Endothelial cell of umbilical vein (primary cell): ENCODE data around the gene ZMIZ2. TPM values are rescaled to one million over a fixed set of nuclear protein-coding genes. Genes with fewer than 3 reads are reported as not detected.

Experiments
- BruUV-seq: library from RNA; stranded (reverse); fragments of 400-500 nt; replicated peaks from 2 replicates; lab custom pipeline; 2021; lab: Mats Ljungman, UMichigan
- CTCF ChIA-PET: fragments of 300-600, 350-600 bp; sonication (Branson Sonifier 250); formaldehyde crosslinking; loops from one replicate; lab custom pipeline; 2021; ENCODE audit warnings: antibody characterized with exemption, inconsistent platforms; lab: Charles Lee
- POLR2A ChIA-PET: fragments of 300-600, 350-600 bp; sonication (Branson Sonifier 250); formaldehyde crosslinking; loops from one replicate; lab custom pipeline; 2021; ENCODE audit warnings: antibody characterized with exemption, inconsistent platforms; lab: Charles Lee
- DNase-seq: peaks from one replicate; pipeline ENCODE4 v3.0.0-alpha.2; 2011; ENCODE audit warnings: low read depth, low spot score
- FAIRE-seq: peaks from 2 replicates; lab custom pipeline; 2011; peaks lifted over from hg19 to GRCh38; lab: Jason Lieb, UNC
- H2AFZ ChIP-seq: 2 replicates; pipeline ENCODE4 v1.6.0; 2012; ENCODE audit warnings: low read depth, low read length, control low read depth, inconsistent platforms
- H3K27ac ChIP-seq: 2 replicates; pipeline ENCODE4 v1.5.1; 2011; ENCODE audit warnings: low read depth, mild to moderate bottlenecking, control low read depth, low read length, moderate library complexity; ENCODE audit not compliant: insufficient read depth
- H3K27me3 ChIP-seq, 2 experiments: 2 replicates each; pipeline versions ENCODE4 v1.6.0 to v1.6.1; 2011; ENCODE audit warnings: low read length in 2 of 2, mixed read lengths in 1 of 2; ENCODE audit not compliant: control insufficient read depth in 2 of 2, insufficient read depth in 2 of 2
- H3K36me3 ChIP-seq, 2 experiments: 2 replicates in 1 of 2; 3 replicates in 1 of 2; pipeline ENCODE4 v1.5.1; 2011; ENCODE audit warnings: low read length in 2 of 2, mild to moderate bottlenecking in 1 of 2, moderate library complexity in 1 of 2; ENCODE audit not compliant: control insufficient read depth in 2 of 2, insufficient read depth in 2 of 2; ENCODE audit errors: extremely low read depth in 1 of 2
- H3K4me1 ChIP-seq: 3 replicates; pipeline ENCODE4 v1.5.1; 2011; ENCODE audit warnings: mild to moderate bottlenecking, low read length; ENCODE audit not compliant: control insufficient read depth, insufficient read depth; ENCODE audit errors: extremely low read depth
- H3K4me2 ChIP-seq: 2 replicates; pipeline ENCODE4 v1.6.1; 2011; ENCODE audit warnings: low read length, control low read depth, mixed read lengths; ENCODE audit not compliant: insufficient read depth
- H3K4me3 ChIP-seq, 3 experiments: fragments of 200-600 bp in 1 of 3; sonication (generic), shearing (Covaris generic) in 1 of 3; replicated peaks in 1 of 3; 2 replicates each; pipeline ENCODE4 v1.5.1; 2011 to 2016; ENCODE audit warnings: control low read depth in 3 of 3, low read length in 3 of 3, mild to moderate bottlenecking in 2 of 3, inconsistent platforms in 1 of 3, low read depth in 1 of 3, moderate library complexity in 1 of 3; ENCODE audit not compliant: insufficient read depth in 1 of 3
- H3K79me2 ChIP-seq: 2 replicates; pipeline ENCODE4 v1.6.0; 2012; ENCODE audit warnings: low read length, inconsistent platforms; ENCODE audit not compliant: control insufficient read depth, insufficient read depth
- H3K9ac ChIP-seq: replicated peaks from 2 replicates; pipeline ENCODE3; 2011; ENCODE audit warnings: low read length, control low read depth; ENCODE audit not compliant: insufficient read depth; ENCODE audit errors: extremely low read depth
- H3K9me1 ChIP-seq: replicated peaks from 3 replicates; pipeline ENCODE4 v1.6.0; 2011; ENCODE audit warnings: mild to moderate bottlenecking, low read length; ENCODE audit not compliant: control insufficient read depth, insufficient read depth; ENCODE audit errors: extremely low read depth
- H3K9me3 ChIP-seq: replicated peaks from 2 replicates; pipeline ENCODE4 v1.5.1; 2012; ENCODE audit warnings: low read length, inconsistent platforms; ENCODE audit not compliant: control insufficient read depth, insufficient read depth
- H4K20me1 ChIP-seq: replicated peaks from 2 replicates; pipeline ENCODE3; 2011; ENCODE audit warnings: mild to moderate bottlenecking, low read length; ENCODE audit not compliant: control insufficient read depth, insufficient read depth; ENCODE audit errors: extremely low read depth
- CTCF ChIP-seq, 2 donors: IDR thresholded peaks; 1 replicate in 1 of 2; 2 replicates in 1 of 2; pipeline ENCODE4 v1.5.1; 2011; ENCODE audit warnings: low read length in 2 of 2, mild to moderate bottlenecking in 2 of 2, moderate library complexity in 2 of 2, control low read depth in 1 of 2, inconsistent platforms in 1 of 2, low read depth in 1 of 2; ENCODE audit not compliant: insufficient read depth in 1 of 2; ENCODE audit errors: extremely low read depth in 1 of 2
- EZH2 ChIP-seq: IDR thresholded peaks from 2 replicates; pipeline ENCODE4 v1.6.1; 2012; ENCODE audit warnings: borderline replicate concordance, low read depth, mild to moderate bottlenecking, moderate library complexity, low read length, inconsistent platforms; ENCODE audit not compliant: severe bottlenecking
- FOS ChIP-seq: IDR thresholded peaks from 2 replicates; pipeline ENCODE4 v1.6.1; 2011; ENCODE audit warnings: mild to moderate bottlenecking, low read length, moderate library complexity, borderline replicate concordance; ENCODE audit not compliant: insufficient read depth
- GATA2 ChIP-seq: IDR thresholded peaks from 2 replicates; pipeline ENCODE4 v1.7.0; 2011; ENCODE audit warnings: low read depth, mild to moderate bottlenecking, moderate library complexity, mixed read lengths, low read length; ENCODE audit not compliant: insufficient read length, insufficient read depth
- JUN ChIP-seq: IDR thresholded peaks from 2 replicates; pipeline ENCODE4 v1.6.1; 2011; ENCODE audit warnings: borderline replicate concordance, low read depth; ENCODE audit not compliant: insufficient read length, insufficient read depth
- MAX ChIP-seq: IDR thresholded peaks from 2 replicates; pipeline ENCODE4 v1.6.1; 2011; ENCODE audit not compliant: insufficient read depth, insufficient read length
- MYC ChIP-seq: IDR thresholded peaks from one replicate; pipeline ENCODE4 v1.6.1; 2011; ENCODE audit warnings: mild to moderate bottlenecking, low read depth, low read length
- POLR2A ChIP-seq: IDR thresholded peaks from 2 replicates; pipeline ENCODE4 v1.6.1; 2012; ENCODE audit warnings: low read depth, mild to moderate bottlenecking, control low read depth, low read length
- POLR2AphosphoS5 ChIP-seq: IDR thresholded peaks from 2 replicates; pipeline ENCODE4 v1.6.1; 2012; ENCODE audit warnings: low read depth, mild to moderate bottlenecking, control low read depth, low read length, moderate library complexity; ENCODE audit not compliant: insufficient read depth
- dilution Hi-C: fragments of 300-500 bp; cut with MboI; formaldehyde crosslinking; loops from one replicate; pipeline ENCODE4 v1.15.0; 2019; ENCODE audit warnings: low sequenced_read_pairs; ENCODE audit not compliant: extremely low pct_ligation_motif_present
- intact Hi-C: fragments of 100-400 bp; cut with micrococcal nuclease; formaldehyde crosslinking; loops from one replicate; pipeline ENCODE4 v1.10.0; 2022
- polyA plus RNA-seq, 4 experiments: library from polyadenylated mRNA; depleted of rRNA in 3 of 4; stranded (reverse) in 3 of 4; unstranded in 1 of 4; fragments of >200 nt; gene quantifications; 2 replicates each; pipeline versions ENCODE4 v1.2.1 to v1.2.3, GENCODE V29; 2011 to 2012; ENCODE audit warnings: missing spikeins in 1 of 4
- total RNA-seq: library from RNA; stranded (reverse); gene quantifications from 2 replicates; pipeline ENCODE4 v1.2.3, GENCODE V29; 2021

Gene ZMIZ2
- total and polyA plus RNA-seq, 2 donors (not counting 3 experiments of a cell fraction or from before 2014, with no cell fraction given) = 30.6 to 87.5 TPM

- no peaks in the 10 kb centered on the region for H3K9me1 ChIP-seq
- BruUV-seq = no TSS peak
- CTCF ChIA-PET = no interaction called here
- H3K4me3 ChIP-seq = no peak overlapping the region
- no peak overlapping the region for H3K27ac ChIP-seq
- H3K4me1 ChIP-seq = no peaks in the 10 kb centered on the region
- no peak overlapping the region for H3K9ac ChIP-seq
- intact Hi-C loops = no loop called here
- no peak for TF ChIP-seq JUN
- no peak for TF ChIP-seq FOS
- no peak for TF ChIP-seq GATA2
- no peak for TF ChIP-seq POLR2AphosphoS5
- TF ChIP-seq MAX = no peak
- TF ChIP-seq EZH2 = no peak
- no peak for TF ChIP-seq CTCF (IDR thresholded peaks at IDR 0.05; ENCODE audit: extremely low read depth in 1 of 2, insufficient read depth in 1 of 2, low read depth in 1 of 2, low read length in 2 of 2)
- TF ChIP-seq POLR2A = no peak
- TF ChIP-seq MYC = no peak
- peaks cover 0 to 6% of the 10 kb centered on the region in 2 experiments for H3K36me3 ChIP-seq
- DNase-seq (no peak), FAIRE-seq (no peak)
- no peak overlapping the region for H2AFZ ChIP-seq
- POLR2A ChIA-PET = interaction anchor here (0.6 kb wide), 1 partner anchor 124 kb away, joined by 3 read pairs; no protein-coding TSS in a partner anchor
- no peak overlapping the region for H3K4me2 ChIP-seq
- H3K27me3 ChIP-seq = no peaks in the 10 kb centered on the region
- no peaks in the 10 kb centered on the region for H3K9me3 ChIP-seq
- dilution Hi-C loops = no loop called here
- H3K79me2 ChIP-seq = no peaks in the 10 kb centered on the region
- H4K20me1 ChIP-seq = no peaks in the 10 kb centered on the region
Observed at GRCh38 chr7:44713680-44714335, 34.8 kb upstream of the ZMIZ2 start.
